NCI-H1092 treated with DMSO at 0.1 percent for 48 hours (cell line): ENCODE results near the gene ZFAND2B.
A peak's percentile ranks its signal among the peaks of the same experiment; 100 is the strongest.

Experiments
- DNase-seq: peaks from one replicate; lab custom pipeline; 2025; lab: John Stamatoyannopoulos, UW

ZFAND2B gene

GRCh38 chr2:219220652-219221402 lies 14.2 kb downstream of the ZFAND2B start:
- no peak for DNase-seq

DNA sequence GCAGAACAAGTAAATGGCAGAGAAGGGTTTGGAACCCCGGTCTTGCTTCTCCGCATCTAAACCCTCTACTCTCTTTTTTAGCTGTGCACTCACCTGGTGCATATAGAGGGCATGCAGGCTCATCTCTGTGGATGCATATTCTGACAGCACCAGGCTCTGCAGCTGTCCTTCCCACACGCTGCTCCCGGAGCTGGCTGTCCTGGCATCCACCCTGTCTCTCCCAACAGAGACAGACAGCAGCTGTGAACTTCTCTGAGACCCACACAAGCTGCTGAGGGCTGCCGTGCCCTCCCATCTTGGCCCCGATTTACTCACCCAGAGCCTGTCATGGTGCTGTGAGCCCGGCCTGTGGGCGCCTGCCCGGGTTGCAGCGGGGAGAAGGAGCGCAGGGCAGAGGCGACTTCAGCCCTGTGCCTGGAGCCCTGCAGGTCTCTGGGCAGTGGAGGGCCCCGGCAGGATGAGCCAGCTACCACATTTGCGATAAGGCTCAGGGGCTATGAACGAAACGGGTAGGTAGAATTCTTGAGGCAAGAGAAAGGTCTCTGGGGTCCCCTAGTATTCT lies 15.5 kb downstream of the ZFAND2B start:
- no peak for DNase-seq

DNA sequence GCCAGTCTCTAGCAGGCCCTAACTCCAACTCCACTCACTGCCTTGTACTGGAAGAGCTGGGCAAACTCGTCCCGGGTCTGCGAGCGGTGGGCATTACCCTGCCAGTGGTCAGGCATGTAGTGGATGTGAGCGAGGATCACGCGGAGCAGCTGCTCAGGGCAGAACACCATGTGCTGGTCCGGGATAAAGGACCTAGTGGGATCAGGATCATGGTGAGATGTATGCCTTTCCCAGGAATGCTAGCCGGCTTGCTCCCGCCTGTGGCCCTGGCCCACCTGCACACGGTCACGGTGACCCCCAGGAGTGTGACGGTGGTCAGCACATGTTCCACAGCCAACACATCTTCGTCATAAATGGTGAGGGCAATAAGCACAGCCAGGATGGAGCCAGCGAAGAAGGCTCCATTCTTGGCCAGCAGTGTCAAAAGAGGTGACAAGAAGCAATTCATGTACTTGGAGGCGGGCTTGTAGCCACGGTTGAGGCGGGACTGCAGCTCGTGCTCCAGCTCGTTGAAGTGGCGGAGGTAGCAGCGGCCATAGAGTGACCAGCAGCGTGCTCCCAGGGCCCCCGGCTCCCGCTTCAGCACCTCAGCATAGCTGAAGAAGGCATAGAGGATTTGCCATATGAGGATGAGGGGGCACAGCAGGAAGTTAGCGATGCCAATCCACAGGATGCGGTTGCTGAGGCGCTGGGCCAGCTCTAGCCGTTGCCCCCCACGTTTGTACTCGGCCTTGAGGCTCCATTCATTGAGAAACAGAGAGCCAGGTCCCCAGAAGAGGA lies 17.4 kb downstream of the ZFAND2B start:
- DNase-seq, result no peak

- no peak for DNase-seq
These were observed 18.8 kb downstream of the ZFAND2B start for GRCh38 chr2:219225350-219225749.

GRCh38 chr2:219228041-219228910 lies 21.7 kb downstream of the ZFAND2B start:
- DNase-seq, result no peak

DNA sequence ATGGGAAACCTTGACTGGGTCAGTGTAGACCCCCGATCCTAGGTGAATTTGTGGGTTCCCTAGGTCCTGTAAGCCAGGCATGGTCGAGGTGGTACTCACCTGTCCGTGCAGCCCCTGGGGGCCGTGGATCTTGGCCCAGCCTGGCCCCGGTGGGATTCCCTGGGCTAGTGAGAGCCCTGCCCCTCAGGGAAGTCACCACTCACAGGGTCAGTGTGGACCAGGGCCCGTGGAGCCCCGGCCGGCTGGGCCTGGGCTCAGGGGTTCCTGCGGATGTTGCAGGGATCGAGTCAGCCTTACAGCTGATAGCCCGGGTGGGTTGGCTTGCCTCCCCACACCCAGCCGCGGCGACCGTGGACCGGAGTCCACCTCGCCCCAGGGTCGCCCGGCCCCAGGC lies 22.3 kb downstream of the ZFAND2B start:
- no peak for DNase-seq

GRCh38 chr2:219229305-219230058 lies 22.9 kb downstream of the ZFAND2B start, which contains the start of the genes ANKZF1 and ATG9A:
TSS of gene ANKZF1 (plus strand) at chr2:219229806. CDS start at chr2:219230258, 452 bp downstream.
TSS of gene ATG9A (minus strand) at chr2:219229636. CDS start at chr2:219228024, 1,612 bp downstream.
- peak; percentile 95 for DNase-seq

- DNase-seq, result no peak
These were observed 23.5 kb downstream of the ZFAND2B start for GRCh38 chr2:219230059-219230540.

- no peak for DNase-seq
These were observed 27.7 kb downstream of the ZFAND2B start for GRCh38 chr2:219234331-219234730.

DNA sequence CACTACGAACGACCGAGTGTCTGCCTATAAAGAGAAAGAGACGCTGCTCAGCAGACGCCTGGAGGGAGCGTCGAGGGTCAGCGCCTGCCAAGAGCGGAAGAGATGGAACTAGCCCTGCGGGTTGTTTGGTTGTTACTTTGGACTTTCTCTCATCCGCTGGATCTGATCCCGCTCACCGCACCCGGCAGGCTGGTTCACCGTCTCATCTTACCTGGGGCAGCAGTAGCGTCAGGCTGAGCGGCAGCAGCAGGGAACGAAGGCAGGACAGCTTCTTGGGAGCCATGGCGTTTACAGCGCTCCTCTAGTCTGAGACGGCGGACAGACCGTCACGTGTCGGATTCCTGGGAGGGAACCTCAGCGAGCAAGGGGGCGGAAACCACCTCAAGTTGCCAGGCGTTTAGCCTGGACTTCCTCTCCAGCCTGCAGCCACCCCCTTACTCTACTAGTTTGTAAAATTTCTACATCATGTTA lies 36.7 kb downstream of the ZFAND2B start:
- no peak for DNase-seq

DNA sequence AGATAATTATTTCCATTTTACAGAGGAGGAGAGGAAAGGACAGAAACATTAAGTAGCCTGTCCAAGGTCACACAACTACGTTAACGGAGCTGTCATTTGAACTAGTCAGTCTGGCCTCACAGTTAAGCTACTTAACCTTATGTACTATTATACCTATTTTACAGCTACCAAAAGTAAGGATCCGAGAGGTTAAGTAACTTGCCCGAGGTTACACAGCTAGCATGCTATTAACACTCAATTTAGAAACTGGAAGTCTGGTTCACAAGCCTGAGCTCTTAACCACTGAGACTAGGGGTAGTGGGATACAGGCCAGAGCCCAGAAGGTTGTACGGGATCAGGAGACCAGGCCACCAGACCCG lies 38.2 kb downstream of the ZFAND2B start:
- DNase-seq, result no peak

DNA sequence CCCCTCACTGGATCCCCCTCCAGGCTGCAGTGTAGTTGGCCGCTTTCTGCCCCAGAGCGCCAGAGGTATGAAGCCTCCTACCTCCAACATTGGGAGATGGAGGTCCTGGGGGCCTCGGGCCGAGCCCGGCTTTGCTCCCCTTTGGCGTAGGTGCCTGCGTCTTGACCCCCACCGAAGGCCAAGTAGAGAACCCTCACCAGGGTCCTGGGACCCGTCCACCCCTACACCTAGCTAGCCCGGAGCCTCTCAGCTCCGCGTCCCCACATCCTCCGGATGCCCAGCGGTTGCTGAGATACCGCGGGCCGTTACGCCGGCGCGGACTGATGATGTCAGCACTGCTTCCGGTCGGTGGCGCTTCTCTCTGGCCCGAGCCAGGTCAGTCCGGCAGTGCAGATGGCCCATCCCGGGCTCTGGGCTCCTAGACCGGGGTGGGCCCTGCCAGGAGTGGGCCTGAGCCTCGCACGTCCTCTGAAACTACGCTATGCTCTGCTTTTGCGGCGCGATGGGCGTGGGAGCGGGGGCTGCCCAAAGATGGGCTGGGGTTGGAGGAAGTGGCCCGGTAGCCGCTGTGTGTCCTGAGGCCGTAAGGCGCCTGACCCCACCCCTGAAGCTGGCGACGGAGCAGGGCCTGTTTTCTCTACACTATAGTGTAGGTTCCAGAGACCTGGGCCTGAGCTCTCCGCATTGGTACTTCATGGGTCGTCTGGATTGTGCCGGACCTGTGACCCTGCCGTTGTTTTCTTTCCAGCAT lies 38.7 kb downstream of the ZFAND2B start, which contains the start of the genes GLB1L and STK16:
TSS of gene GLB1L (minus strand) at position 297 of the 751 bp plus-strand sequence. CDS start 1,871 bp downstream, outside the sequence.
TSS of gene STK16 (plus strand) at position 332 of the 751 bp plus-strand sequence. CDS start 521 bp downstream, outside the sequence.
- peak; percentile 54 for DNase-seq

DNA sequence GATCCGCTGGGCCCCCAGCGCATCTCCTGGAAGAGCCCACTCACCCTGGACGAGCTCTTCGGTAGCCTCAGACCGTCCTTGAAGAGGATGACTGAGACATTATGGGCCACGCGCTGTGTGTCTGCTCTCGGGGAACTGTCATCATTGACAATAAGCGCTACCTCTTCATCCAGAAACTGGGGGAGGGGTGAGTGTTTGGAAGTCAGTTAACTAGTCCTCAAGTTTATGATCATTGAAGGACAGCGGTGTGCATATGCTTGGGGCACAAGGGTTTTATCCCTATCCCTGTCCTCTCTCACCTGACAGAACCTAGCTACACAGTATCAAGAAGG lies 39.3 kb downstream of the ZFAND2B start:
- DNase-seq, result no peak

DNA sequence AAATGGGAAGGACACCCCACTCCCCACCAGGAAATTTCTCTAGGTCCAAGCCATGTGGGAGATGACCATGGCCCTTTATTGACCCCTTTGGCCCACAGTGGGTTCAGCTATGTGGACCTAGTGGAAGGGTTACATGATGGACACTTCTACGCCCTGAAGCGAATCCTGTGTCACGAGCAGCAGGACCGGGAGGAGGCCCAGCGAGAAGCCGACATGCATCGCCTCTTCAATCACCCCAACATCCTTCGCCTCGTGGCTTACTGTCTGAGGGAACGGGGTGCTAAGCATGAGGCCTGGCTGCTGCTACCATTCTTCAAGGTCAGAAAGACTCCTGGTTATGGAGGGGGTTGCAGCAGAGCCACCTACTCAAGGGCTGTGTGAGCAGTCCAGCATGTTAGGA lies 40.0 kb downstream of the ZFAND2B start:
- DNase-seq, result no peak

DNA sequence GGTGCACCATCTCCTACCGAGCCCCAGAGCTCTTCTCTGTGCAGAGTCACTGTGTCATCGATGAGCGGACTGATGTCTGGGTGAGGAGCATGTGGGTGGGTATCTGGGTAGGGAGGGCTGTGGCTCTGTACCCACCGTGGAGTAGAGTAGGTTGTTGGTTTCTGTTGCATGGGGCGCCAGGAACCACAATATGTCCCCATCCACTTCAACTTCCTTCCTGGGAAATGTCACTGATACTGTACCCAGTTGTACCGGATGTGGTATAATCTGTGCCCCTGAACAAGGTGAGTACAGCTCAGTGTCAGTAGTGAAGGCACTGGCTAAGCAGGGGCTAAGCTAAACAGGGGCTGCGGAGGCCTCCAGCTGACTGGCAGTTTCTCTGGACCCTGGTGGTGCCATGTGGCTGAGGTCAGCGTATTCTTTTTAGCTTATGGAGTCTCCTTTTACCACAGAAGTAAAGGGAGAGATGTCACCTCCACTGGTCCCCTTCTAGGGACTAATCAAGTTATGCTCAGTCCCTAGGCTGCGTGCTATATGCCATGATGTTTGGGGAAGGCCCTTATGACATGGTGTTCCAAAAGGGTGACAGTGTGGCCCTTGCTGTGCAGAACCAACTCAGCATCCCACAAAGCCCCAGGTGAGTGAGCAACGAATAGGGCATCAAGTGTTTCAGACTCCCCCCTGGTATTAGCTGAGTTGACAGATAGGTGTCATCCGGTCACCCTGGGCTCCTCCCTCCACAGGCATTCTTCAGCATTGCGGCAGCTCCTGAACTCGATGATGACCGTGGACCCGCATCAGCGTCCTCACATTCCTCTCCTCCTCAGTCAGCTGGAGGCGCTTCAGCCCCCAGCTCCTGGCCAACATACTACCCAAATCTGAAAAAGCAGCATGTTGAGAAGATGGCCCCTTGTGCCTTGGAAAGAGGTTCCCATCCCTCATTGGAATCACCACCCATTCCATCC lies 41.4 kb downstream of the ZFAND2B start:
- no peak for DNase-seq

DNA sequence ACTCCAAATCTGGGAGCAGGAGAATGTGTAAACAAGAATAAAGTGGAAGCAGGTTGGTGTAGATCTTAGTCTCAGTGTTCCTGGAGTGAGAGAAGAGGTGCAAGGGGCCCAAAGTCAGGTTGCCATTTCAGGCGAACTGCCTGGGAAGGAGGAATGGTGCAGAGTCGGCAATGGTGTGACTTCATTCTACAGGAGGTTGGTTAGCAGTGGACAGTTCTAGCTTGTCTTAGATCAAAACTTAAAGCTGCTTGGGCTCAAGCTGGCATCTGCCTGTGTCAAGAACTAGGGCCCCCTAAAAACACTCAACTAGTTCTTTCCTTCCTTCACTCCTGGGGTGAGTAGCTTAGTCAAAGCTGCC lies 42.2 kb downstream of the ZFAND2B start:
- DNase-seq, result no peak

- peak; percentile 12 for DNase-seq
These were observed 42.8 kb downstream of the ZFAND2B start for GRCh38 chr2:219249203-219249980.
